OCI-LY7 (cell line): Measurements from ENCODE around the gene STRA8. TPM values are rescaled to one million over a fixed set of nuclear protein-coding genes. Genes with fewer than 3 reads are reported as not detected.

ENCODE experiments used
- BruUV-seq: library from RNA; stranded (reverse); fragments of 400-500 nt; replicated peaks from 2 replicates; lab custom pipeline; 2021; lab: Mats Ljungman, UMichigan
- CTCF ChIA-PET: fragments of 300-600 bp; sonication (Branson Sonifier 250); formaldehyde crosslinking; loops from one replicate; lab custom pipeline; 2022; ENCODE audit warnings: antibody characterized with exemption; ENCODE audit not compliant: unreplicated experiment; lab: Charles Lee
- POLR2A ChIA-PET: fragments of 300-600 bp; sonication (Branson Sonifier 250); formaldehyde crosslinking; loops from one replicate; lab custom pipeline; 2022; ENCODE audit warnings: antibody characterized with exemption; lab: Charles Lee
- DNase-seq: peaks from one replicate; pipeline ENCODE4 v3.0.0-alpha.2; 2015; ENCODE audit warnings: low spot score
- H2AFZ ChIP-seq: fragments of 200-600 bp; sonication (generic), shearing (Covaris generic); 2 replicates; pipeline ENCODE4 v1.6.1; 2014; ENCODE audit warnings: mild to moderate bottlenecking, antibody characterized with exemption, low read length, moderate library complexity
- H3K27ac ChIP-seq: fragments of 200-600 bp; sonication (generic); 2 replicates; pipeline ENCODE4 v1.5.1; 2014; ENCODE audit warnings: mixed run types, low read depth, mild to moderate bottlenecking, moderate library complexity, low read length, inconsistent platforms; ENCODE audit not compliant: poor library complexity, severe bottlenecking
- H3K36me3 ChIP-seq: fragments of 200-600 bp; sonication (generic); 2 replicates; pipeline ENCODE4 v1.6.1; 2014; ENCODE audit warnings: mild to moderate bottlenecking, antibody characterized with exemption, low read length, moderate library complexity, mixed read lengths; ENCODE audit not compliant: insufficient read depth
- H3K4me1 ChIP-seq: fragments of 200-600 bp; sonication (generic); 2 replicates; pipeline ENCODE4 v1.5.1; 2014; ENCODE audit warnings: mild to moderate bottlenecking, low read length; ENCODE audit not compliant: insufficient read depth, poor library complexity, severe bottlenecking
- H3K4me2 ChIP-seq: fragments of 200-600 bp; sonication (generic); 2 replicates; pipeline ENCODE4 v1.6.1; 2014; ENCODE audit warnings: mild to moderate bottlenecking, low read length
- H3K4me3 ChIP-seq: fragments of 200-600 bp; sonication (generic); 2 replicates; pipeline ENCODE4 v1.5.1; 2014; ENCODE audit warnings: mild to moderate bottlenecking, low read depth, low read length; ENCODE audit not compliant: poor library complexity, severe bottlenecking
- H3K79me2 ChIP-seq: fragments of 200-600 bp; sonication (generic); 2 replicates; pipeline ENCODE4 v1.6.1; 2016; ENCODE audit warnings: low read depth, mild to moderate bottlenecking, low read length, moderate library complexity, mixed read lengths; ENCODE audit not compliant: insufficient read depth
- H3K9me2 ChIP-seq: fragments of 200-600 bp; sonication (generic); 2 replicates; pipeline ENCODE4 v1.6.1; 2016; ENCODE audit warnings: mild to moderate bottlenecking, low read length, mixed read lengths; ENCODE audit not compliant: insufficient read depth
- H3K9me3 ChIP-seq: fragments of 200-600 bp; sonication (generic); 2 replicates; pipeline ENCODE4 v1.6.1; 2014; ENCODE audit warnings: mild to moderate bottlenecking, mixed run types, low read length, mixed read lengths
- H4K20me1 ChIP-seq: fragments of 200-600 bp; sonication (generic); 2 replicates; pipeline ENCODE4 v1.6.1; 2014; ENCODE audit warnings: mild to moderate bottlenecking, antibody characterized with exemption, low read length, moderate library complexity, mixed read lengths; ENCODE audit not compliant: insufficient read depth
- CTCF ChIP-seq: fragments of 200-600 bp; sonication (generic); conservative IDR thresholded peaks from 2 replicates; pipeline ENCODE4 v1.5.1; 2014; ENCODE audit warnings: mild to moderate bottlenecking, antibody characterized with exemption, low read length, moderate library complexity, mixed read lengths
- EZH2phosphoT487 ChIP-seq: fragments of 200-600 bp; sonication (generic); IDR thresholded peaks from 2 replicates; pipeline ENCODE4 v1.6.1; 2018; ENCODE audit warnings: low read depth, borderline replicate concordance, mild to moderate bottlenecking, mixed run types, antibody characterized with exemption, low read length, moderate library complexity, mixed read lengths
- intact Hi-C: fragments of 100-400 bp; cut with micrococcal nuclease; formaldehyde crosslinking; loops from one replicate; pipeline ENCODE4 v1.10.0; 2022; ENCODE audit not compliant: unreplicated experiment
- total RNA-seq, 2 experiments: library from RNA; depleted of rRNA in 1 of 2; stranded (reverse); fragments of >200 nt in 1 of 2; shearing (Covaris generic) in 1 of 2; gene quantifications; 2 replicates each; pipeline ENCODE4 v1.2.3, GENCODE V29; 2014 to 2022

The STRA8 gene
- total RNA-seq, 2 experiments from 2014 or later, result not detected

GRCh38 chr7:135215180-135215579 is 18.5 kb upstream of the STRA8 start:
- Histone ChIP-seq H3K4me3 (no peak overlapping the region), H3K9me3 (no peaks in the 10 kb centered on the region), H3K36me3 (no peaks in the 10 kb centered on the region), H4K20me1 (no peaks in the 10 kb centered on the region), H3K4me2 (no peak overlapping the region), H2AFZ (no peak overlapping the region), H3K27ac (no peak overlapping the region), H3K4me1 (peaks cover 6% of the 10 kb centered on the region), H3K79me2 (no peaks in the 10 kb centered on the region), H3K9me2 (no peaks in the 10 kb centered on the region)
- no peak for DNase-seq
- no TSS peak for BruUV-seq
- ChIA-PET CTCF (no interaction called here), POLR2A (interaction anchor here (1.6 kb wide), 1 partner anchor 9 kb away, joined by 5 read pairs; no protein-coding TSS in a partner anchor)
- TF ChIP-seq CTCF, result no peak
- no peak for TF ChIP-seq EZH2phosphoT487
- intact Hi-C loops, result no loop called here

GRCh38 chr7:135215698-135216097 is 17.9 kb upstream of the STRA8 start:
- Histone ChIP-seq H3K79me2 (no peaks in the 10 kb centered on the region), H3K9me3 (no peaks in the 10 kb centered on the region), H3K27ac (no peak overlapping the region), H2AFZ (no peak overlapping the region), H4K20me1 (no peaks in the 10 kb centered on the region), H3K4me3 (no peak overlapping the region), H3K4me2 (no peak overlapping the region), H3K4me1 (peaks cover 2% of the 10 kb centered on the region), H3K9me2 (no peaks in the 10 kb centered on the region), H3K36me3 (no peaks in the 10 kb centered on the region)
- ChIA-PET POLR2A (no interaction called here), CTCF (no interaction called here)
- no peak for DNase-seq
- TF ChIP-seq CTCF (no peak), EZH2phosphoT487 (no peak)
- intact Hi-C loops, result no loop called here
- no TSS peak for BruUV-seq

DNA sequence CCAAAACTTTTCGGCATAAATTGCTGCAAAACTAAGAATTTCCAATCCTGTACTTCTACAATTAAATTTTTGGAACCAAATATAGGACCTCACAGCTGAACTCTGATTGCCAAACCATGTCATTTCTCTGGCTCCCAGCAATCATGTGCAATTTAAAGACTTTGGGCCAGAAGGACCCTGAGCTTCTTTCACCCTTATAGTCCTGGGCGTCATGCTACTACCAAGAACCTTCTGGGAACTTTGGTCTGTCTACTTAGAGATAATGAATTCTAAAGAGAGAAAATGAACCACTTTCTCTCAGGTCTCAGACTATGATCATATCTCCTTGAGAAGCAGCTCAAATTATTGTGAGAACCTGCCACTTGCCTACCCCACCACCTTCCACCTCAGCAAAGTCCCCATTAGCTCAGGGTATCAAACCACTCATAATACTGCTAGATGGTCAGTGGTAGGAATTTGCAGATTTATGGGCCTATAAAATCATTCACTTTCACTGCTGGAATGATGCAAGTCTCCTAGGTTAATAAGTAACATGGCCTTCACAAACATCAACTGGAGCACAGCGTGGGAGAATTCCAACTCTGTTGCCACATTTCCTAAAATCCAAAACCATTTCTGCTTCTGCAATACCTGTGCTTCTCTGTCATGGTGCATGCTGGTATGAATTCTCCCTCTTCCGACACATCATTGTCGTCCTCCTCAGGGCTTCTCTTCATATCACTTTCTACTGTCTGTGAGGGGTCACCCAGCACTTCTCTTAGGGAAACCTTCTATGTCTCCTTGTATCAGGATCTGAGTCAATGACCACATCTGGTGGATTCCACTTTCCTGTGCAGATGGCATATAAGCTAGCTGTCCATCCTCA is 15.8 kb upstream of the STRA8 start:
- H3K36me3 ChIP-seq, result no peaks in the 10 kb centered on the region
- CTCF ChIA-PET, result interaction anchor here (0.9 kb wide), 1 partner anchor 46 kb away, joined by 3 read pairs; no protein-coding TSS in a partner anchor
- H3K9me2 ChIP-seq, result no peaks in the 10 kb centered on the region
- POLR2A ChIA-PET, result interaction anchor here (0.6 to 1.2 kb wide), 3 partner anchors 9 to 677 kb away, joined by 3 to 5 read pairs (median 3); no protein-coding TSS in a partner anchor
- no peak for DNase-seq
- no peaks in the 10 kb centered on the region for H4K20me1 ChIP-seq
- no peak overlapping the region for H3K4me2 ChIP-seq
- TF ChIP-seq CTCF (no peak), EZH2phosphoT487 (no peak)
- no peak overlapping the region for H3K4me3 ChIP-seq
- H3K27ac ChIP-seq, result no peak overlapping the region
- H3K9me3 ChIP-seq, result no peaks in the 10 kb centered on the region
- no peak overlapping the region for H2AFZ ChIP-seq
- H3K4me1 ChIP-seq, result no peaks in the 10 kb centered on the region
- no peaks in the 10 kb centered on the region for H3K79me2 ChIP-seq
- no TSS peak for BruUV-seq
- intact Hi-C loops, result no loop called here
